ENCODE measurements around the gene TRAPPC12.

TRAPPC12 gene

DNA sequence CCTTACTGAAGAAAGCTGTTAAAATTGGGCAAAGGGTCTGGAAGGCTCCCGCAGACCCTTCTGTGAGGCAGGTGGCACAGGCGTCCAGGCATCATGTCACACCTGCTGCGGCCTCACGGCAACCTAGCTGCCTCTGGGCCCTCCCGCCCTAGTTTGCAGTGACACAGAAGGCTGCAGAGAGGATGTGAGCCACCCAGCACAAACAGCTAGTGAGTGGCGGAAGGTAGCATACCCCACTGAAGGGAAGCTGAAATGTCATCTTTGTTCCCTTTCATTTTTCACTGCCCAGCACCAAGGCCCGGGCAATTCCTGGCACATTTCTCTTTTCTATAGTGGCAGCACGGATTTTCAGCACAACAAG, 53.8 kb downstream of the TRAPPC12 start:
- Histone ChIP-seq H3K4me3 (IDR thresholded peaks at IDR 0.05; ENCODE audit: insufficient read depth, low read depth, low read length) (no peak overlapping the region), H3K4me2 (no peak overlapping the region), H3K36me3 (ENCODE audit: insufficient read depth) (no peaks in the 10 kb centered on the region), H2AFZ (ENCODE audit: low read depth) (no peak overlapping the region), H3K9ac (no peak overlapping the region), H3K27ac (no peak overlapping the region), H4K20me1 (ENCODE audit: insufficient read depth) (no peaks in the 10 kb centered on the region), H3K79me2 (ENCODE audit: insufficient read depth, low read depth) (no peaks in the 10 kb centered on the region), H3K27me3 (ENCODE audit: insufficient read depth, low read depth) (no peaks in the 10 kb centered on the region), H3K4me1 (ENCODE audit: low read depth, poor library complexity, severe bottlenecking) (no peaks in the 10 kb centered on the region)
- TF ChIP-seq, protein P1, sequence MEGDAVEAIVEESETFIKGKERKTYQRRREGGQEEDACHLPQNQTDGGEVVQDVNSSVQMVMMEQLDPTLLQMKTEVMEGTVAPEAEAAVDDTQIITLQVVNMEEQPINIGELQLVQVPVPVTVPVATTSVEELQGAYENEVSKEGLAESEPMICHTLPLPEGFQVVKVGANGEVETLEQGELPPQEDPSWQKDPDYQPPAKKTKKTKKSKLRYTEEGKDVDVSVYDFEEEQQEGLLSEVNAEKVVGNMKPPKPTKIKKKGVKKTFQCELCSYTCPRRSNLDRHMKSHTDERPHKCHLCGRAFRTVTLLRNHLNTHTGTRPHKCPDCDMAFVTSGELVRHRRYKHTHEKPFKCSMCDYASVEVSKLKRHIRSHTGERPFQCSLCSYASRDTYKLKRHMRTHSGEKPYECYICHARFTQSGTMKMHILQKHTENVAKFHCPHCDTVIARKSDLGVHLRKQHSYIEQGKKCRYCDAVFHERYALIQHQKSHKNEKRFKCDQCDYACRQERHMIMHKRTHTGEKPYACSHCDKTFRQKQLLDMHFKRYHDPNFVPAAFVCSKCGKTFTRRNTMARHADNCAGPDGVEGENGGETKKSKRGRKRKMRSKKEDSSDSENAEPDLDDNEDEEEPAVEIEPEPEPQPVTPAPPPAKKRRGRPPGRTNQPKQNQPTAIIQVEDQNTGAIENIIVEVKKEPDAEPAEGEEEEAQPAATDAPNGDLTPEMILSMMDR (conservative IDR thresholded peaks at IDR 0.05; ENCODE audit: low read depth, low read length) = no peak

DNA sequence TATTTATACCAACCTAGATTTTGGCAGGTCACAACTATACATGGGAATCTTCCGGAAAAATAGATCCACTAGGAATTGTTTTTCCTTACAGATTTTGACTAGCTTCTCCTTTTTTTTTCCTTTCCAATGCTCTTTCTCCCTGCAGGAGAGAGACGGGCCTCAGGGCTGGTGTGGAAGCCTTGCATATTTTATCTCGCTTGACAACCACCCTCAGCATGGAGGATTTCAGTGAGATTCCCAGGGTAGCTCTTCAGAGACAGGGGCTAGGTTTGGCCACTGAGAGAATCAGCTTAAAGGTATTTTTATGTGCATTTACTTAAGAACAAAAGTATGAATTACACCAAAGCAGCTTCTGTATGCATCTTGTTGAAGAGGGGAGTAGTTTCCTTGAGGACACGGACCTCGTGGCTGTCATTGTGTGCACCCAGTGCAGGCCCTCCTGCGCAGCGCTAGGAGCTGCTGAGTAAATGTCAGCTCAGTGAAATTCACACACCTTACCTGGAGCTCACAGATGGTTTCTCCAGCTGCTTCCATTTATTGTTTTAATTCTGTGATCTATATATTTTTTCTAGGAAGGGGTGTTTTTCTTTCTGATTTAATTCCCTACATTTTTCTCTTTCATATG, 54.4 kb downstream of the TRAPPC12 start:
- Histone ChIP-seq H2AFZ (ENCODE audit: low read depth) (no peak overlapping the region), H3K79me2 (ENCODE audit: insufficient read depth, low read depth) (no peaks in the 10 kb centered on the region), H3K4me1 (ENCODE audit: low read depth, poor library complexity, severe bottlenecking) (no peaks in the 10 kb centered on the region), H3K27ac (no peak overlapping the region), H3K4me3 (IDR thresholded peaks at IDR 0.05; ENCODE audit: insufficient read depth, low read depth, low read length) (no peak overlapping the region), H3K4me2 (no peak overlapping the region), H3K9ac (no peak overlapping the region), H3K36me3 (ENCODE audit: insufficient read depth) (no peaks in the 10 kb centered on the region), H4K20me1 (ENCODE audit: insufficient read depth) (no peaks in the 10 kb centered on the region), H3K27me3 (ENCODE audit: insufficient read depth, low read depth) (no peaks in the 10 kb centered on the region)
- TF ChIP-seq, protein P1 (conservative IDR thresholded peaks at IDR 0.05; ENCODE audit: low read depth, low read length) = no peak

DNA sequence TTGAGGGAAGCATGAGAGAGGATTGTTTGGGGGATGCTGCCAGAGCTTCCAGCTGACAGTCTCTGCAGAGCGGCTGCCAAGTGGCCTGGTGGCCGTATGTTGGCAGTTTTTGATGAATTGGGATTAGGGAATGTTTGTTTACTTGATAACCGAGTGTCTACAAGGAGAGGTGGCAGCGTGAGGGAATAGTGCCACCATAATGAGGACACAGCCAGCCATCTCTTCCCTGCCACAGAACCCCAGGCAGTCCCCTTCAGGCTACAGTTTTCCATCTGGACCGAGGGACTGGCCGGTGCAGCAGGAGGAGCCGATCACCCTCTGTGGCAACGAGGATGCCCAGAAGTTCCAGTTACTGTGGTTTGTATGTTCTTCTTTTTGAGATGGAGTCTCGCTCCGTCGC, 55.2 kb downstream of the TRAPPC12 start:
- Histone ChIP-seq H3K4me2 (no peak overlapping the region), H3K27ac (no peak overlapping the region), H3K36me3 (ENCODE audit: insufficient read depth) (no peaks in the 10 kb centered on the region), H3K27me3 (ENCODE audit: insufficient read depth, low read depth) (no peaks in the 10 kb centered on the region), H2AFZ (ENCODE audit: low read depth) (no peak overlapping the region), H3K4me3 (IDR thresholded peaks at IDR 0.05; ENCODE audit: insufficient read depth, low read depth, low read length) (no peak overlapping the region), H4K20me1 (ENCODE audit: insufficient read depth) (no peaks in the 10 kb centered on the region), H3K4me1 (ENCODE audit: low read depth, poor library complexity, severe bottlenecking) (no peaks in the 10 kb centered on the region), H3K79me2 (ENCODE audit: insufficient read depth, low read depth) (no peaks in the 10 kb centered on the region), H3K9ac (no peak overlapping the region)
- TF ChIP-seq, protein P1 (conservative IDR thresholded peaks at IDR 0.05; ENCODE audit: low read depth, low read length) = no peak

DNA sequence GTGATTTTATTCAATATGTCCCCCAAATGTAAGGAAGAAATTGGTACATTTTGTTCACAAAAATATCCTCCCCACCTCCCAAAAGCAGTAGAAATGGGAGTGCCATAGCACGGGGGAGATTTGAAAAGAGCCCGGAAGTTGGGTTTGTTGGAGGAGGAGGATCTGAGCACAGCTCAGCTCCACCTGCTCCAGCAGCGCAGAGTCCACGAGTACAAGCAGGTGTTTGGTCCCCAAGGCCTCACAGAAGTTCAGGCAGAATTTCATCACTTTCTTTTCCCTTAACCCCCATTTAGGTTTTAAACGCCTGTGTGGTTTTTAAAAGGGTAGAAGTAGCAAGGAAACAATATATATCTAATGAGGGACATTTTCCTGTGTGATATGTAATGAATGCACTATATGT, 56.0 kb downstream of the TRAPPC12 start:
- no peak overlapping the region for H3K27ac ChIP-seq
- H3K4me3 ChIP-seq (IDR thresholded peaks at IDR 0.05; ENCODE audit: insufficient read depth, low read depth, low read length) = no peak overlapping the region
- no peaks in the 10 kb centered on the region for H3K4me1 ChIP-seq (ENCODE audit: low read depth, poor library complexity, severe bottlenecking)
- no peaks in the 10 kb centered on the region for H3K79me2 ChIP-seq (ENCODE audit: insufficient read depth, low read depth)
- H3K4me2 ChIP-seq = no peak overlapping the region
- H4K20me1 ChIP-seq (ENCODE audit: insufficient read depth) = no peaks in the 10 kb centered on the region
- no peaks in the 10 kb centered on the region for H3K27me3 ChIP-seq (ENCODE audit: insufficient read depth, low read depth)
- H3K9ac ChIP-seq = no peak overlapping the region
- TF ChIP-seq, protein P1 (conservative IDR thresholded peaks at IDR 0.05; ENCODE audit: low read depth, low read length) = no peak
- no peak overlapping the region for H2AFZ ChIP-seq (ENCODE audit: low read depth)
- H3K36me3 ChIP-seq (ENCODE audit: insufficient read depth) = no peaks in the 10 kb centered on the region
